Immature natural killer cell (primary cell): ENCODE data around the gene NCKAP5L. TPM values are rescaled to one million over a fixed set of nuclear protein-coding genes. Genes with fewer than 3 reads are reported as not detected.
A peak's percentile ranks its signal among the peaks of the same experiment; 100 is the strongest.

Experiments used
- DNase-seq, 3 donors: peaks; one replicate each; pipeline ENCODE4 v3.0.0; 2022; ENCODE audit warnings: mixed read lengths in 1 of 3
- H3K27ac Mint-ChIP-seq, 6 donors: one replicate each; pipeline ENCODE4 v1.8.0; 2020; ENCODE audit warnings: mixed read lengths in 6 of 6, mild to moderate bottlenecking in 5 of 6, inconsistent platforms in 4 of 6, moderate library complexity in 3 of 6
- H3K27me3 Mint-ChIP-seq, 3 donors: one replicate each; pipeline ENCODE4 v1.8.0; 2020 to 2021; ENCODE audit warnings: low read depth in 3 of 3, mild to moderate bottlenecking in 3 of 3, mixed read lengths in 3 of 3, moderate library complexity in 3 of 3, inconsistent platforms in 1 of 3
- H3K36me3 Mint-ChIP-seq, 3 donors: one replicate each; pipeline ENCODE4 v1.8.0; 2020; ENCODE audit warnings: mixed read lengths in 3 of 3, inconsistent platforms in 2 of 3, mild to moderate bottlenecking in 2 of 3
- H3K4me1 Mint-ChIP-seq, 2 donors: one replicate each; pipeline ENCODE4 v1.8.0; 2020; ENCODE audit warnings: inconsistent platforms in 2 of 2, mild to moderate bottlenecking in 2 of 2, mixed read lengths in 2 of 2, moderate library complexity in 1 of 2
- H3K4me3 Mint-ChIP-seq, 5 donors: one replicate each; pipeline ENCODE4 v1.8.0; 2020; ENCODE audit warnings: mild to moderate bottlenecking in 5 of 5, mixed read lengths in 5 of 5, inconsistent platforms in 3 of 5, moderate library complexity in 3 of 5
- H3K9me3 Mint-ChIP-seq, 6 donors: one replicate each; pipeline ENCODE4 v1.8.0; 2020; ENCODE audit warnings: mild to moderate bottlenecking in 6 of 6, mixed read lengths in 6 of 6, inconsistent platforms in 4 of 6, moderate library complexity in 3 of 6
- polyA plus RNA-seq, 3 donors: library from polyadenylated mRNA; unstranded; fragments of 300-500 nt; fragmentation: Illumina TruSeq; gene quantifications; one replicate each; pipeline ENCODE4 v1.2.3, GENCODE V29; 2021

Gene NCKAP5L
- polyA plus RNA-seq, 3 donors from 2014 or later, result 1.0 to 5.6 TPM; not detected in 1

- peaks cover 0 to 3% (median 0%) of the 10 kb centered on the region in 3 donors for H3K36me3 Mint-ChIP-seq
- H3K4me3 Mint-ChIP-seq, result no peak overlapping the region
- H3K27ac Mint-ChIP-seq, result peak overlapping the region in 3 of 6 donors; percentile 17 to 49 (median 22)
- H3K9me3 Mint-ChIP-seq, result no peaks in the 10 kb centered on the region
- H3K4me1 Mint-ChIP-seq, result peaks cover 38 to 39% of the 10 kb centered on the region in 2 donors
- H3K27me3 Mint-ChIP-seq, result peaks cover 0 to 11% (median 5%) of the 10 kb centered on the region in 3 donors
- DNase-seq, result no peak
These were observed 2.7 kb downstream of the NCKAP5L start for GRCh38 chr12:49825360-49825970.

- Mint-ChIP-seq H3K36me3 (peaks cover 0 to 3% (median 0%) of the 10 kb centered on the region in 3 donors), H3K27ac (peak overlapping the region in 3 of 6 donors; percentile 4 to 49 (median 22)), H3K4me3 (no peak overlapping the region)
These were observed 3.3 kb downstream of the NCKAP5L start for GRCh38 chr12:49824895-49825294.

DNA sequence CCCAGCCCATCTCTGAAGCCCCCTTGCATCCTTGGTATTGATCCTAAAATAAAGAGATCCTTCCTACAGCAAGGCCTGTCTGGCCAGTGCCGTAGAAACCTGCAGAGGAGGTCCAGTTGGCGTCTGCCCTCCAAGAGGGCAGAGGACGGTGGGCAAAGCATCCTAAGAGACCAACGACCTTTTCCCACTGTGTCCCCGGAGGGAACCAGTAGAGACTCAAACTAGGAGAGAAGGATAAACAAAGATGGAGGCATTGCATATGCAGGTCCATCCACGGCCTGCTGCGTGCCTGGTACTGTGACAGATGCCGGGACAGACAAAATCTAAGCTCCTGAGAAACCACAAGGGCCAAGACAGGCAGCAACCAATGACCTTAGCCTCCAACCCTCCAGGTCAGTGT is 3.8 kb downstream of the NCKAP5L start:
- H3K4me1 Mint-ChIP-seq, result peaks cover 42 to 43% of the 10 kb centered on the region in 2 donors
- peaks cover 0 to 3% (median 0%) of the 10 kb centered on the region in 3 donors for H3K36me3 Mint-ChIP-seq
- H3K27ac Mint-ChIP-seq, result peak overlapping the region in 1 of 6 donors; percentile 72
- H3K27me3 Mint-ChIP-seq, result peaks cover 0 to 11% (median 5%) of the 10 kb centered on the region in 3 donors
- H3K4me3 Mint-ChIP-seq, result no peak overlapping the region
- DNase-seq, result no peak
- H3K9me3 Mint-ChIP-seq, result no peaks in the 10 kb centered on the region

More at GRCh38 chr12:49824895-49825294, 3.3 kb downstream of the NCKAP5L start:
- DNase-seq, result no peak
- Mint-ChIP-seq H3K27me3 (peaks cover 0 to 11% (median 5%) of the 10 kb centered on the region in 3 donors), H3K4me1 (peaks cover 38 to 39% of the 10 kb centered on the region in 2 donors), H3K9me3 (no peaks in the 10 kb centered on the region)

DNA sequence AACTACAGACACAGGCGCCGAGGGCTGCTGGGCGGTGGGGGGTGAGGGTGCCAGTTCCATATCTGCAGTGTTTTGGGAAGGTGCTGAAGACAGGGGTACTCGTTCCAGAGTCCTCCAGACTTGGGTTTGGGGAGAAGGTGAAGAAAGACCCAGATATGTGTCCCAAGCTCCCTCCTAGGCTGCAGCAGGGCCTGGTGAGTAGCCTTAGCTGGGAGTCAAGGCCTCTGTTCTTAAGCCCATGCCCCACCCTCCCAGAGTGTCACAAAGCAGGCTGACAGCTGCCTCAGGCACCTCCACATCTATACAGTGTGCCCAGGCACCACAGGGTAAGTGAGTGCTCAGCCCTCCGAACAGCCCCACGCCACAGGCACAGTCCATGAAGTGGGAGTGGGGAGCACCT is 4.3 kb downstream of the NCKAP5L start:
- Mint-ChIP-seq H3K4me1 (peaks cover 39 to 40% of the 10 kb centered on the region in 2 donors), H3K27me3 (peaks cover 0 to 11% (median 5%) of the 10 kb centered on the region in 3 donors), H3K27ac (peak overlapping the region in 1 of 6 donors; percentile 31), H3K9me3 (no peaks in the 10 kb centered on the region), H3K4me3 (no peak overlapping the region), H3K36me3 (peaks cover 0 to 3% (median 0%) of the 10 kb centered on the region in 3 donors)
- no peak for DNase-seq

DNA sequence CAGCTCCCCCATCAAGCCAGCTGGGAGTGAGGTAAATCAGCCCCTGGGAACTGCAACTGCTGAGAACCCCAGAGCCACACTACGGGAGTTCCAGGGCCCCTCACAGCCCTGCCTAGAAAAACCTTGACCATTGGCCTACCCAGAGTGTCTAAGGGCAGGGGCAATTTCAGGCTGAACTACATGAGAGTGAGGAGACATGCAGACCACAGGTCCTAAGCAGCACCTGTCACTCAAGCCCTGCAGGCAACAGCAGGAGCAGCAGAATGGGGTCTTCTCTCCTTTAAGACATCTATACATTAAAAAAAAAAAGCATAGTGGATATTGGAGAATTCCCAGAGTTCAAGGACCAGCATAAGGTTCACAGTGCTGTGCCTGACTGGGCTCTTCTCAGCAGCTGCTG is 4.9 kb downstream of the NCKAP5L start:
- DNase-seq, result no peak
- Mint-ChIP-seq H3K9me3 (no peaks in the 10 kb centered on the region), H3K4me3 (no peak overlapping the region), H3K27ac (no peak overlapping the region), H3K27me3 (peaks cover 0 to 6% (median 1%) of the 10 kb centered on the region in 3 donors), H3K4me1 (peaks cover 33 to 34% of the 10 kb centered on the region in 2 donors), H3K36me3 (peaks cover 0 to 3% (median 0%) of the 10 kb centered on the region in 3 donors)

DNA sequence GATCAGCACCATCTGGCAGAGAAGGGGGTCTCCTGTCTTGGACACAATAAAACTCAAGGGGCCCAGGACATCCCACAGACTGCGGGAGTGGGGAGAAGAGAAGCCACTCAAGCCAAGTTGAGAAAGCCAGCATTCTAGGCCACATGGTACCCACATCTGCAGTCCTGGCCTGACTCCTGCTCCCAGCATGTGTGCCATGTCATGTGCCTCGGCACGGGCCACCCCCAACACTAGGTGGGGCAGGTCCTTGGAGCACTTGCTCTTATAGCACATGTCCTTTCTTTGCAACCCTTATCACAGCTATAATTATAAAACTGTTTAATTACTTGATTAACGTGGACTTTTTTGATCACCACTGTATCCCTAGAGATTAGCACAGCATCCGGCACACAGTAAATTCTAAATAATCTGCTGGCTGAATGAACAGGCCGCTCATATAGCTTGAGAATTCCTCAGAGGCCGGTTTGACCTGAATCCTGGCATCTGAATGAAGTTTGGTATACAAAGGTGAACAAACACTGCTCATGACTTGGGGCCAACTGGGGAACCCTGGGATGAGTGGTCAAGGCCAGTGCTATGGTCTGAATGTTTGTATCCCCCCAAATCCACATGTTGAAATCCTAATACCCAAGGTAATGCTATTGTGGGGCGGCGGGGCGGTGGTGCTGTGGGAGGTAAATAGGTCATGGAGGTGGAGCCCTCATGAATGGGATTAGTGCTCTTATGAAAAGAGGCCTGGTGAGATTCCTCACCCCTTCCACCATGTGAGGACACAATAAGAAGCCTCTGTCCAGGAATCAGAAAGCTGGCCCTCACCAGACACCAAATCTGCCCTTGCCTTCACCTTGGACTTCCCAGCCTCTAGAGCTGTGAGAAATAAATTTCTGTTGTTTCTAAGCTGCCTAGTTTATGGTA is 6.6 kb downstream of the NCKAP5L start:
- Mint-ChIP-seq H3K4me3 (no peak overlapping the region), H3K27me3 (peaks cover 0 to 4% (median 0%) of the 10 kb centered on the region in 3 donors), H3K27ac (no peak overlapping the region), H3K36me3 (peaks cover 0 to 3% (median 0%) of the 10 kb centered on the region in 3 donors), H3K4me1 (peaks cover 24 to 26% of the 10 kb centered on the region in 2 donors), H3K9me3 (no peaks in the 10 kb centered on the region)
- no peak for DNase-seq

DNA sequence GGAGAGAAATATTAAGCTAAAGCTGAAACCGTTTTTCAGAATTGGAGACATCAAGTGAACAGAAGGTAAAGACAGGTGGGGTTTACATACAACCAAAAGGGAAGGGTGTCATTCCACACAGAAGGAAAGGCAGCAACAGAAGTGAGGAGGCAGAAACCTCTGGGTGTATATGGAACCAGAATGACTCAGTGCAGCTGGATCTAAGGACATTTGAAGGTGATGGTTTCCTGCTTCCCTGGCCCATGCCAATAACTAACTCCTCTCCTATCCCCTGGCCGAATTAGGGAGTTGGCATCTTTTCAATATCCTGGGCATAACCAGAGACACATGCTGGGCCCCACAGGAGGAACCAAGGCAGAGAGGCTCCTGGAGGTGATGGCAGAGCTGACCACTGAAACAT is 8.4 kb downstream of the NCKAP5L start:
- peaks cover 0 to 5% (median 0%) of the 10 kb centered on the region in 3 donors for H3K27me3 Mint-ChIP-seq
- H3K9me3 Mint-ChIP-seq, result no peaks in the 10 kb centered on the region
- H3K36me3 Mint-ChIP-seq, result peaks cover 5 to 9% (median 6%) of the 10 kb centered on the region in 3 donors
- no peak for DNase-seq
- H3K4me3 Mint-ChIP-seq, result no peak overlapping the region
- peak overlapping the region in 2 of 6 donors; percentile 8 to 10 for H3K27ac Mint-ChIP-seq
- peaks cover 22 to 25% of the 10 kb centered on the region in 2 donors for H3K4me1 Mint-ChIP-seq

DNA sequence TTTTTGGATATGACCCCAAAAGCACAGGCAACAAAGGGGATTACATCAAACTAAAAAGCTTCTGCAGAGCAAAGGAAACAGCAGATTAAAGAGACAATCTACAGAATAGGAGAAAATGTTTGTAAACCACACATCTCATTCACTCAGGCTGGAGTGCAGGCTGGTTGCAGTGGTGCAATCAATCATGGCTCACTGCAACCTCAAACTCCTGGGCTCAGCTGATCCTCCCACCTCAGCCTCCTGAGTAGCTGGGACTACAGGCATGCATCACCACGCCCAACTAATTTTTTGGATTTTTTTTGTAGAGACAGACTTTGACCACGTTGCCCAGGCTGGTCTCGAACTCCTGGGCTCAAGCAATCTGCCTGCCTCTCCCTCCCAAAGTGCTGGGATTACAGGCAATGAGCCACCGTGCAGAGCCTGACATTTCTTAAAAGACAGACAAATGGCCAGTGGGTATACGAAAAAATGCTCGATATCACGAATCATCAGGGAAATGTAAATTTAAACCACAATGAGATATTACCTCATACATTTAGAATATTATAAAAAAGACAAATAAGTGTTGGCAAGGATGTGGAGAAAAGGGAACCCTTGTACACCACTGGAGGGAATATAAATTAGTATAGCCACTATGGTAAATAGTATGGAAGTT is 9.8 kb downstream of the NCKAP5L start:
- Mint-ChIP-seq H3K4me3 (no peak overlapping the region), H3K36me3 (peaks cover 9 to 10% (median 9%) of the 10 kb centered on the region in 3 donors), H3K27me3 (peaks cover 0 to 5% (median 0%) of the 10 kb centered on the region in 3 donors), H3K9me3 (no peaks in the 10 kb centered on the region), H3K27ac (no peak overlapping the region), H3K4me1 (peaks cover 22 to 25% of the 10 kb centered on the region in 2 donors)
- no peak for DNase-seq

DNA sequence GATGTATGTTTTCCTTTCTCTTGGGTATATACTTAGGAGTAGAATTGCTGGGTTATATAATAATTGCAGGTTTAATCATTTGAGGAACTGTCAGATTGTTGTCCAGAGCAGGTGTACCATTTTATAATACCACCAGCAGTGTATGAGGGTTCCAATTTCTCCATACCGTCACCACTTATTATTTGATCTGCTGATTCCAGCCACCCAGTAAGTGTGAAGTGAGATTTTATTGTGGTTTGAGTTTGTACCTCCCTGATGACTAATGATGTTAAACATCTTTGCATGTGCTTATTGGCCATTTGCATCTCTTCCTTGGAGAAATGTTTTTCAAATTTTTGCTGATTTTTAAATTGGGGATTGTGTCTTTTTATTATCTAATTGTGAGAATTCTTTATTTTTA is 15.1 kb downstream of the NCKAP5L start:
- Mint-ChIP-seq H3K4me3 (no peak overlapping the region), H3K36me3 (peaks cover 6 to 10% (median 9%) of the 10 kb centered on the region in 3 donors), H3K9me3 (no peaks in the 10 kb centered on the region), H3K27ac (no peak overlapping the region), H3K4me1 (peaks cover 8 to 12% of the 10 kb centered on the region in 2 donors), H3K27me3 (peaks cover 0 to 1% (median 0%) of the 10 kb centered on the region in 3 donors)
- DNase-seq, result no peak

GRCh38 chr12:49811961-49812401 is 16.2 kb downstream of the NCKAP5L start:
- Mint-ChIP-seq H3K4me3 (no peak overlapping the region), H3K27me3 (peaks cover 0 to 4% (median 0%) of the 10 kb centered on the region in 3 donors), H3K9me3 (no peaks in the 10 kb centered on the region), H3K27ac (peak overlapping the region in 1 of 6 donors; percentile 17), H3K36me3 (peaks cover 6 to 10% (median 9%) of the 10 kb centered on the region in 3 donors), H3K4me1 (peaks cover 8 to 12% of the 10 kb centered on the region in 2 donors)
- DNase-seq, result no peak

GRCh38 chr12:49811136-49811535 is 17.1 kb downstream of the NCKAP5L start:
- Mint-ChIP-seq H3K9me3 (no peaks in the 10 kb centered on the region), H3K4me3 (no peak overlapping the region), H3K27me3 (peaks cover 0 to 3% (median 0%) of the 10 kb centered on the region in 3 donors), H3K36me3 (peaks cover 5 to 10% (median 9%) of the 10 kb centered on the region in 3 donors), H3K4me1 (peaks cover 8 to 12% of the 10 kb centered on the region in 2 donors), H3K27ac (no peak overlapping the region)
- no peak for DNase-seq

GRCh38 chr12:49809906-49810389 is 18.3 kb downstream of the NCKAP5L start:
- peaks cover 0 to 3% (median 0%) of the 10 kb centered on the region in 3 donors for H3K27me3 Mint-ChIP-seq
- no peak overlapping the region for H3K4me3 Mint-ChIP-seq
- H3K36me3 Mint-ChIP-seq, result peaks cover 5 to 10% (median 6%) of the 10 kb centered on the region in 3 donors
- no peaks in the 10 kb centered on the region for H3K9me3 Mint-ChIP-seq
- no peak for DNase-seq
- H3K27ac Mint-ChIP-seq, result no peak overlapping the region
- peaks cover 7 to 8% of the 10 kb centered on the region in 2 donors for H3K4me1 Mint-ChIP-seq

GRCh38 chr12:49809381-49809905 is 18.8 kb downstream of the NCKAP5L start:
- peaks cover under 1 to 6% (median 5%) of the 10 kb centered on the region in 3 donors for H3K36me3 Mint-ChIP-seq
- H3K27ac Mint-ChIP-seq, result no peak overlapping the region

More at GRCh38 chr12:49809381-49809905, 18.8 kb downstream of the NCKAP5L start:
- Mint-ChIP-seq H3K4me3 (no peak overlapping the region), H3K27me3 (peaks cover 0 to 3% (median 0%) of the 10 kb centered on the region in 3 donors), H3K9me3 (no peaks in the 10 kb centered on the region), H3K4me1 (peaks cover 7 to 8% of the 10 kb centered on the region in 2 donors)
- DNase-seq, result no peak
